Anterior cingulate cortex (tissue), 58 donors: Measurements from ENCODE around the gene MORN5.

Experiments used
- DNase-seq, 58 donors: peaks; one replicate each; lab custom pipeline; 2025; lab: John Stamatoyannopoulos, UW

The MORN5 gene

GRCh38 chr9:122124048-122124447 lies 35.7 kb upstream of the MORN5 start:
- DNase-seq = no peak

DNA sequence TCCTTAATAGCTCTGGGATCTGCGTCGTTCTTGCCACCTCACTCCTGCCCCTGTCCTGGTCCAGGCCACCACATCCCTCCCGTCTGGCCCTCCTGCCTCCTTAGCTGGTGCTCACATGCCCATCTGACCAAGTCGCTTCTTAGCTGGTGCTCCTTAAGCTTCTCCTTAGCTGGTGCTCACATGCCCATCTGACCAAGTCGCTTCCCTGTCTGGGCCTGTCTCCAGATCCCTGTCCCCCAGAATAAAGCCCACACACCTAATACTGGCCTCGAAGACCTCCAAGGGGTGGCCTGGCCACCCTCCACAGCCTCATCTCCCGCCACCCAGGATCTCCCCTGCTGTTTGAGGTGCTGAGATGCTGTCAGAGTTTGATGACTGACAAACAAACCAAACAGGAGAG lies 35.2 kb upstream of the MORN5 start:
- DNase-seq = no peak

DNA sequence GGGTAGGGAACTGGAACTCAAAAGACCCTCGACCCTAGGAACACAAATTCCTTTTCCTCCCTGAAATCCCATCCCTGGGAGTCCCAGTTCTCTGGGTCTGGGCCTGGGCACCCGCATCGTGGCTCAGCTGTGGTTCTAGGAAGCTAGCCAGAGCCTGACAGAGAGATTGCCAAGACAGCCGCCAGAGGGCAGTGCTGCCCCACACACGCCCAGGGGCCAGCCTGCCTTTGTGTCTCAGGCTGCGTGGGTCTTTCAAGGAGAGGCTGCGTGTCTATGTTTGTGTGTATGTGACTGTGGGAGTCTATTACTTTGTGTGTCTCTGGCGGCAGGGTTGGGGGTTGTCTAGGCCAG lies 34.6 kb upstream of the MORN5 start:
- peak; percentile 15 to 94 (median 80) for DNase-seq

DNA sequence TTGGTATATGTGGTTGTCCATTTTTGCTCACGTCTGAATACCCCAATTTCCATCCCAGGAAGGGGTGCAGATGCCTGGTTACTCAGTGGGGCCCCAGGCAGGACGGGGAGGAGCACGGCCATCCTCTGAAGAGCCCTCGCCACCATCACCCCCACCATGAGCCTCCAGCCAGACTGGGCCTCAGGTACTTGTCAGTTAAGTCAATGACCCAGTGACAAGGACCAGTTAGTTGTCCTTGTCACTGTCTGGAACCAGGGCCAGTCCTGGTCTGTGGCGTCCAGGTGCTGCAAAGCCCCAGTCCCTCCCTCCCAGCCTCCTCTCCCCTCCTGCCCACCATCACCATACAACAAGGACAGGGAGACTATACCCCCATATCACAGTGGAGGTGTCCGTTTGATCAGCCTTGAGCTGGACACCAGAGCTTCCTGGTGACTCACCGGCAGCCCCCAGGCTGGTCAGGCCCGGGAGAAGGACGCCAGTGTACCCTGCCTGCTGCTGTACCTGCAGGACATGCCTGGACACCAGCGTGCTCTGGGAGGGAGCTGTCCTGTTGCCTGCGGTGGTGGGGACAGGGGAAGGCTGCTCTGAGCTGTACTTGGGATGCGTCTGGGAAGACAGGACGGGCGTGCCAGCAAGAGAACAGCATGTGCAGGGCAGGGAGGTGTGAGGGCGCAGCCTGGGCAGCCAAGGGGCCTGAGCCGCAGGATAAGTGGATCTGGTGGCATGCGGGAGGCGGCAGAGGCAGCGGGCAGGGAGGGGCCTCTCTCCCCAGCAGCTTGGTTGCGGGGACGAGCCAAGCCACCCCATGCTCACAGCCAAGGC lies 34.0 kb upstream of the MORN5 start:
- no peak for DNase-seq

DNA sequence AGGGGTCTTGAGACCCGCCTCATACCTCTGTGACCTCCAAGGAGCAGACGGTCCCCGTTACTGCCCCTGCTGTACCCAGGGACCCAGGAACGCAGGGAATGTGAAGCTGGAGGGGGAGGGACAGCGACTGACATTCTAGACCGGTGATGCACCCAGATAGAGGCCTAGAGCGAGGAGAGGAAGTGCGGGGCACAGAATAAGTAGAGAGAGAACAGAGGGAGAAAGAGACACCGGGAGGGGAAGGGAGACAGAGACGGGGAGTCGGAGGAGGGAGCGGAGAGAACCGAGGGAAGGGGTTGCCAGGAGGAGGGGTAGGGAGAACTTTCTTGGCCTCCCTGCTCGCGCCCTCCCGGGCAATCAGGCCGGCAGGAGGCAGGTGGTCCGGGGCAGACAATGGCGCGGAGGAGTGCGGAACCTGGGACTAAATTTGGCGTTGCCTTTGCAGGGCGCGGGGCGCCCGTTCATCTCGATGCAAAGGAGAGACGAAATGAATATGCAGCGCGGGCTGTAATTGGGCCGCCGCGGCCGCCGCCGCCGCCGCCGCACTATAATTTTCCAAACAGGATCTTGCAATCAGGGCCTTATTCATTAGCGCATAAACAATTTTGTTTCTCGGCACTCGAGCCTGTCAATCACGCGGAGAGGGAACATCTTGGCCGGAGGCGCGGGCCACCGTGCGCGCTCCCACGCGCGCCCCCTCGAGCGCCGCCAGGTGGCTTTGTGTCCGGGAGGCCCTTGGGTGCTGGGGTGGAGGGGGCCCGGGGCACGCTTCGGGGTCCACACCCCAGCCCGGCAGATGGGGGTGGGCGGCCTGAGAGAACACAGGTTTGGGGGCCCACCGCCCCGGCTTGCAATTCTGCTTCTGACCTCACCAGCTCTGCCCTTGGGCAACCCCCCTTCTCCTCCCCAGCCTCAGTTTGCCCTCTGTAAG lies 33.1 kb upstream of the MORN5 start:
- peak in 24 of 58 donors; percentile 20 to 57 (median 36) for DNase-seq

GRCh38 chr9:122127396-122127798 lies 32.3 kb upstream of the MORN5 start:
- peak in 40 of 58 donors; percentile 17 to 88 (median 58) for DNase-seq

- no peak for DNase-seq
Measured at GRCh38 chr9:122128007-122128968, 31.4 kb upstream of the MORN5 start.

DNA sequence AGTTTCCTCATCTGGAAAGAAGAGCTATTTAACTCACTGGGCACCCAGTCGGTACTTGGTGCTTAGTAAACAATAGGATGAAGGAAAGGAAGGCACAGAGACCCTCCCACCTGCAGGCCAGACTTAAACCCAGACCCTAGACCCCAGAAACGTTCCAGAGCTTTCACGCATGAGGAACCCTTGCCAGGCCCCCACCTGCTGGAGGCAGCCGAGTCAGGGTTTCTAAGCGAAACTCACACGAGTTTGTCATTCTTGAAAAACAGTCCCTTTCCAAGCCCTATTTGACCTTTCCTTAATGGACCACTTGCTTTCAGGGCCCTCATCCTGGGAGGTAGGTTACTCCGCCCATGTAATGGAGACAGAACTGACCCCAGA lies 30.8 kb upstream of the MORN5 start:
- DNase-seq = no peak

DNA sequence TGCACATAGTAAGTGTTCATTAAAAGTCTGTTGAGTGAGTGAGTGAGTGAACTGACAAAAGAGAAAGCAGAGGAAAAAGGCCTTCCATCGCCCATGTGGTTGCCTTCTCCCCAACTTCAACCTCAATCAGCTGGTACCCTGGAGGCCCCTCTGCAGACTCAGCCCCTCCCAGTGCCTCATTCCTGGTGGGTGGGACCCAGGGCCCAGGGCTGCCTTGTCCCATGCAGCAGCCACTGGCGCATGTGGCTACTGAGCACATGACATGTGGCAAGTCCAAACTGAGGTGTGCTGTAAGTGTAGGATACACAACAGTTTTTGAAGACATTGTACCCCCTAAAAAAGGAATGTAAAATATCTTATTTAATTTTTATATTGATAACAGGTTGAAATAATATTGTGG lies 29.7 kb upstream of the MORN5 start:
- DNase-seq = no peak

DNA sequence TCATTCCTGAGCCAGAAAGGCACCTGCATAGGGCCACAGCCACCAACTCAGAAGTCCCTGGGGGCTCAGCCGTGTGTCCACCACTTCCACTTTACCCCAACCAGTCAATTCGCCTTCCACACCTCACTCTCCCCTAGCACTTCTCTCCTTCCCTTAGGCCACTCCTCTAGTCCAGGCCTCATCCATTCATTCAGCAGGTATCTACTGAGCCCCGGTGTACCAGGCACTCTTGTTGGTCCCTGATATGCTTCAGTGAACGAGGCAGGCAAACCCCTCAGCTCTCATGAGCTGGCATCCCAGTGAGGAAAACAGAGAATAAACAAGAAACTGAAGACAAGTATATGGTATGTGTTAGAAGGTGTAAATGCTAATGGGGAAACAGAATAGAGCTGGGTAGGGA lies 28.9 kb upstream of the MORN5 start:
- no peak for DNase-seq

GRCh38 chr9:122131401-122132001 lies 28.2 kb upstream of the MORN5 start:
- DNase-seq = peak in 19 of 58 donors; percentile 14 to 58 (median 34)

DNA sequence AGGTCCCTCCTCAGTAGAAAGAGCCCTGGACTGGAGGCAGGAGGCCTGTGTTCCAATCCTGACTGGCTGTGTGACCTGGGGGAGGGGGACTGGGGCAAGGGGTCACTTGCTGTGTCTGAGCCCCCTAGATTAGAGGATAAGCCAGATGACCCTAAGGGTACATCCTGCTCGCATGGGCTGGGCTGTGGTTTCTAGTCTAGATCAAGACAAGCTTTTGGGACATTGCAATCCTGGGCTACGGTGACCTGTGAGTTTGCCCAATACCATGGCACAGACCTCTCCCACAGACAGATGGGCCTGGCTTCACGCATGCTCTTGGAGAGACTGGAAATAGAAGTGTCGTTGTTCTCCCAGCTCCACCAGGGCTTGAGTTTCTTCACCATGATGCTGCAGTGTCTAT lies 27.2 kb upstream of the MORN5 start:
- DNase-seq = no peak

DNA sequence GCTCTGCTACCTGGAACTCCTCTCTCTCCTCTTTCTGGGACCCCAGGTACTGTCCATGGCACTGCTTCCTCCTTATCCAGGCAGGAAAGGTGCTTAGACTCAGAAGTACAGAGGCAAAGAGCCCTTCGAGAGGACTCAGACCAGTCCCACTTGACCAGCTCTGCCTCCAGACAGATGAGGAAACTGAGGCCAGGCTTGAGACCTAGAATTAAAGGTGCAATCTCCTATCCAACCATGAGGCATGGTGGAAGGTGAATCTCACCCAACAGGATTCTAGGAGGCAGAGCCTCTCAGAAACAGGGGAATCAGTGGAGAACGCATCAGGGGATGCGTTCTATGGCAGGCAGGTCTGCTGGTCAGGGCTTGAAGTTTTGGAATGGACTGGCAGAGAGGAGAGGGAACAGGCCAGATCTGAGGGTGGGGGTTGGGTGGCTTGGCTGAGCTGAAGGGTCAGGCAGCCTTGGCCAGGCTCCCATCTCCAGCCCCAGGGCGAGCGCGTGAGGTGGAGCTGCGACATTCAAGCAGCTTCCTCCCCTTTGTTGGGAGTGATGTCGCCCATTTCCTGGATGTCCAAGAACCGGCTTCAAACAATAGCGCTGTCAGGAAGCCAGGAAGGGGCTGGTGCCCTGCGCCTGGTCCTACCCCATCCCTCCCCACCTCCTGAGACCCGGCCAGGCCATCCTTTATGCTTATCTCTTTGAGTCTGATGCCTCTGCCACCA lies 26.3 kb upstream of the MORN5 start:
- DNase-seq = no peak

DNA sequence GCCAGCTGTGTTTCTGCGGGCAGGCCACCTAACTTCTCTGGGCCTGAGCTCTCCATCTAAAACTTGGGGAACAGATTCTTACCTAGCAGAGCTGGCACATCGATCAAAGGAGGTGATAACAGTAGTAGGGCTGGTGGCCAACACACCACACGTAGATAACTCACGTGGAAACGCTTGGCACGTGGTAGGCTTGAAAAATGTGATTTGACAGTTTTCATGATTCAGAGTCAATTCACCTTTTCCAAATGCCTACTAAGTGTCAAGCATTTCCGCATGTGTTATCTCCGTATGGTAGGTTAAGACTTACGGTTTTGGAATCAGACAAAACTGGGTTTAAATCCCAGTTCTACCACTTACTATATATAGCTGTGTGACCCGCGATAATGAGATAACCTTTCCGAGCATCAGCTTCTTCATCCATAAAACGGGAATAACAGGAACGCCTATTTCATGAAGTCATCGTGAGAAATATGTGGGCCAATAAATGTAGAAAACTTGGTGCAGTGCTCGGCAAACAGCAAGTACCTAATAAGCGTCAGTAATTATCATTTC lies 25.6 kb upstream of the MORN5 start:
- DNase-seq = no peak

GRCh38 chr9:122134822-122135528 lies 24.7 kb upstream of the MORN5 start:
- peak in 4 of 58 donors; percentile 23 to 56 (median 36) for DNase-seq

GRCh38 chr9:122135529-122135859 lies 24.2 kb upstream of the MORN5 start:
- no peak for DNase-seq

- DNase-seq = no peak
Measured at GRCh38 chr9:122138560-122139268, 21.0 kb upstream of the MORN5 start.
